Activated naive CD4-positive, alpha-beta T cell treated with anti-CD3 and anti-CD28 coated beads, Interleukin-2, amount 50 U/mL, for 16 hours (primary cell): ENCODE data around the gene DNAJC25.
"Not testable (repeated sequence)": the region's sequence is repeated elsewhere in the genome, so short reads cannot be mapped to it uniquely, and the experiment has no call there.

Experiments
- DNase-seq: peaks from one replicate; pipeline ENCODE4 v3.0.0-alpha.2; 2020

Gene DNAJC25

GRCh38 chr9:111628411-111628810 is 2.7 kb upstream of the DNAJC25 start:
- DNase-seq = no peak

- no peak for DNase-seq
Measured at GRCh38 chr9:111630182-111630963, 761 bp upstream of the DNAJC25 start.

- DNase-seq = no peak
Measured at GRCh38 chr9:111630964-111631213, 245 bp upstream of the DNAJC25 start.

GRCh38 chr9:111632060-111632459 is 926 bp downstream of the DNAJC25 start:
- no peak for DNase-seq

- DNase-seq = no peak
Measured at GRCh38 chr9:111632695-111633388, 1.7 kb downstream of the DNAJC25 start.

DNA sequence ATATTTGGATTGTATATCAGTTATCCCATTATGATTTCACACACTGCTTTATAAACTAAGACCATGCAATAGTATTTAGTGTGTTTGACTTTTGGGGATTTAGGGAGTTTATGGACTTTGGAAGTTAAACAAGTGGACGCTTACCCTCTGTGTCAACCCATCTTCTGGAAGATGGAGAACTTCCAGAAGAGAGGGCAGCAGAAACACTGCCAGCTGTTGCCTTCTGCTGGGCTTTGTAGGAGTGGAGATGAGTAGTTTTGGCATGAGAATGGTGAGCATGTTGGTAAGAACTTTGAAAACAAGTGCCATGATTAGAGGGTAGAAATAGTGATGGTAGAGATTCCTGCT is 2.2 kb downstream of the DNAJC25 start:
- DNase-seq = no peak

GRCh38 chr9:111634860-111635259 is 3.7 kb downstream of the DNAJC25 start:
- DNase-seq = no peak

DNA sequence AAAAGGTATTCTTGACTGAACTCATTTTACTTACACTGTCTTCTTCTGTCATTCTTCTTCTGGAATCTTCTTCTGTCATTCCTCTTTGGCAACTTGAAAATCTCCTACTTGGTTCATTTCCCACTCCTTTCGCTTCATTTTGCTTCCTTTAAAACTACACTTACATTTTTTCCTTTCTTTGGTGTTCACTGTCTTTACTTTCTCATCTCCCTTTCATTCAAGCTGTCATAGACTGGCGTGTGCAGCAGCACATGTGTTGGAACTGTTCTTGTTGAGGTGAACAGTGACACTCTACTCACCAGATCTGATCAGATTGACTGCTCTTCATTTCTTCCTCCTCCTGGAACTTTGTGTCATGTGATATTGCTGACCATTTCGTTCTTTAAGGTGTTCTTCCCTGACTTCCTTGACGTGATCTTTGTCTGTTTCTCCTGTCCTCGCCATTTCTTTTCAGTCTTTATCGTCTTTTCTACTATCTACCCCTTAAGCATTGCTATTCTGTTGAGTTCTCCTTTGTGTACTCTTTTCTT is 6.4 kb downstream of the DNAJC25 start:
- no peak for DNase-seq

DNA sequence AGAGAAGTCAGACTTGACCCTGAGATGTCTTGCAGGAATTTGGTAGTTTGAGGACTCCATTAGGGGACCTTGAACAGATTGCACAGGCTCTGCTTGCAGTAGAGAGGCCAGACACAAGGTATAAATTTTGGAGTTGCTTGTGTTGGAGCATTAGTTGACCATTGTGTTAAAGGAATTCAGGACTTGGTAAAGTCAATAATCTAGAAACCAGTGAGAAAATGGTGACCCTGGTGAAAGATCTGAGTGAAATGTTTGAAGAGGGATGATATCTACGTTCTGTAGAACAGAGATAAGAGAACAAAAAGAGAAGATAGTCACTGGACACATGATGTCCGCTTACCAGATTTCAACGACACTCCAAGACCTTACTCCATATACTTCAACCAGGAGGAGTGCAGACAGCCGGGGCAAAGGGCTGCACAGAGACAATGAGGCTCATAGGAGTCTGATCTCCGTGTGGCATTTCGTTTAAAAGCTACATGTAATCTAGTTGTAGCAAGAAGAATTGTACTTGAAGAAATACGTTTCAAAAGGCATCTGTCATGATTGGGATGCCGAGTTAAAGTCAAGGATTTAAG is 13.2 kb downstream of the DNAJC25 start:
- DNase-seq = no peak

DNA sequence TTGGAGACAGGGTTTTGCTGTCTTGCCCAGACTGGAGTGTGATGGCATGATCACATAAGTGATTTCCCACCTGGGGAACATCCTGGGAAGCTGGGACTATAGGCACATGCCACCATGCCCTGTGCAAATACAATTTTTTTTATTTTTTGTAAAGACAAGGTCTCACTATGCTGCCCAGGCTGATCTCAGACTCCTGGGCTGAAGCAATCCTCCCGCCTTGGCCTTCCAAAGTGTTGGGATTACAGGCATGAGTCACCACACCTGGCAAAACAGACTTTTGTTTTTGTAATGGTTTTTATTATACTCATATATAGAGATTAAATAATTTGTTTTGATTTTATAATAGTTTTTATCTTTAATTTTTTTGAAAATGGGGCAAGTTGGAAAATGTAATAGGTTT is 14.7 kb downstream of the DNAJC25 start:
- no peak for DNase-seq

GRCh38 chr9:111646417-111646816 is 15.3 kb downstream of the DNAJC25 start:
- no peak for DNase-seq

GRCh38 chr9:111648066-111648465 is 16.9 kb downstream of the DNAJC25 start:
- no peak for DNase-seq

DNA sequence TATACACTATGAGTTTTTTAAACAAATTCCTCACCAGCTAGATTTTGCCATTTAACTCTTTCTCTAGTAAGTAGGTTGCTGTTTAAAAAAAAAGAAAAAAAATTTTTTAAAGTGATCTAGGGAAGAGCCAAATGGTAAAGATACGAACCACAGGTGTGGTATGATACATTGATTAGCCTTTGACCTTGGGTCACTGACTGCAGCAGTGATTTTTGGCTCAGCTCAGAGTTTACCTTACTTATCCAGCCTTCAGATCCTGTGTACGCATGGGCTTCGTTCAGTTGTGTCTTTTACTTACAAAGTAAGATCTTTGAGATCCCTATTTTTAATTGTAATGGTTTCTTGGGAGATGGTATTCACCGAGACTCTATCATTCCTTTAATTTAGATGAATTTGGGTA is 17.9 kb downstream of the DNAJC25 start:
- no peak for DNase-seq

DNA sequence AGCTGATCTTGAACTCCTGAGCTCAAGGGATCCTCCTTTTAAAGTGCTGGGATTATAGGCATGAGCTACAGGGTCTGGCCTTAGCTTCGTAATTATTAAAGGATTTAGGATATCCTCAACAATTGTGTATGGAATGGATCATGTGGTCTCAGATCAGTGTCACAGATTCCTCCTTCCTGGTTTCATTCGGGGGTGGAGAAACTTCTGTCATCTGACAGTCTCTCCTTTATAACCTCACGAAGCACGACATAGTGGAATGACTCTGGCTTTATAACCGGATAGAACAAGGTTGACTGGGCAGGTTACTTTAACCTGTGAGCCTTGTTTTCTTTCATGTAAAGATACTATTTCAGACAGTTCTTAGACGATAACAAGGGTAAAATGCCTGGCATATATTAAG is 25.9 kb downstream of the DNAJC25 start:
- DNase-seq = no peak

- DNase-seq = no peak
Measured at GRCh38 chr9:111658943-111659342, 27.8 kb downstream of the DNAJC25 start.

DNA sequence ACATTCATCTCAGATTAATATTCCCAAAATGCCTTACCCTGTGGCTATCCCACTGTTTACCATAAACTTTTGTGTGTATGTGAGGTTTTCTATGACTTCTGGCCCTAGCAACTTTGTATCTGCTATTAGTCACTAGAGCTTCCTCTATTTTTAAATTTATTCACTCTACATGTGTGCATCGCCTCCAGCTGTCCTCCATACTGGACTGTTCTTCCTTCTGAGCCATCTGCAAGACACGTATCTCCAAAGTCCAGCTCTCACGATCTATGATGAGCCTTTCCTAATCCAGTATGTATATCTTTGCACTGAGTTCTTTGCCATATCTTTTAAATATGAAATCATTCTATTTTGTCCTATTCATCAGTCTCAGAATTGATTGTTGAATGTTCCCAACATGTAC is 28.6 kb downstream of the DNAJC25 start:
- no peak for DNase-seq

- peak; percentile 76 for DNase-seq
Measured at GRCh38 chr9:111661150-111661801, 30.1 kb downstream of the DNAJC25 start, which contains the start of gene GNG10. Gene GNG10, plus strand, starts transcription at chr9:111661605. Its CDS starts 30 bp downstream, at chr9:111661635.

GRCh38 chr9:111661802-111662521 is 30.8 kb downstream of the DNAJC25 start:
- DNase-seq = peak; percentile 30

GRCh38 chr9:111662576-111663300 is 31.6 kb downstream of the DNAJC25 start:
- DNase-seq = peak; percentile 13

GRCh38 chr9:111663301-111663823 is 32.2 kb downstream of the DNAJC25 start:
- no peak for DNase-seq

DNA sequence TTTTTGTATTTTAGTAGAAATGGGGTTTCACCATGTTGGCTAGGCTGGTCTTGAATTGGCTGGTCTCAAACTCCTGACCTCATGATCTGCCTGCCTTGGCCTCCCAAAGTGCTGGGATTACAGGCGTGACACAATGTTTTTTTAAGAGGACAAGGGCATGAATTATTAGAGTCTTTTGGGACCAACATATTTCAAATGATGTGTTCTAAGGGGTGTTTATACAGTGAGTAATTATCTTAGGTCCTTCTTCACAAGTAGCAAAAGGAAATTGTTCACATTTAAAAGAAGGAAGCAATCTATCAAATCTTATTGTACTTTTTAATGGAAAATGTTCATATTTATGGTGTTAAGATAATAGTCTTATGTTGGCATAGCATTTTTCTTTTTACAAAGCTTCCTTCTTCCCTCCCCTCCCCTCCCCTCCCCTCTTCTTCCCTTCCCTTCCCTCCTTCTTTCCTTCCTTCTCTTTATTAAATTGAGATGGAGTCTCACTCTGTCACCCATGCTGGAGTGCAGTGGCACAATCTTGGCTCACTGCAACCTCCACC is 37.0 kb downstream of the DNAJC25 start:
- DNase-seq = no peak

- not testable (repeated sequence) for DNase-seq
Measured at GRCh38 chr9:111668601-111669000, 37.5 kb downstream of the DNAJC25 start.
